Stimulated activated naive B cell treated with anti-CD40 and anti-IgM and Interleukin-4, amounts not matched to agents 10 μg/mL and 1 μg/mL and 100 μg/mL, for 72 hours (primary cell): ENCODE measurements around the gene DNAAF5.
"Not testable (repeated sequence)": the region's sequence is repeated elsewhere in the genome, so short reads cannot be mapped to it uniquely, and the experiment has no call there.

ENCODE experiments used
- ATAC-seq, 2 donors: fragments of 150-1000 bp; cut with Tn5 transposase; replicated peaks; 2 replicates each; pipeline ENCODE4 v1.10.0; 2021; ENCODE audit warnings: moderate library complexity in 1 of 2
- DNase-seq: peaks from one replicate; pipeline ENCODE4 v3.0.0; 2021
- H3K27ac Mint-ChIP-seq: one replicate; pipeline ENCODE4 v1.8.0; 2022; ENCODE audit warnings: mild to moderate bottlenecking, mixed read lengths
- H3K27me3 Mint-ChIP-seq, 2 donors: one replicate each; pipeline ENCODE4 v1.8.0; 2022; ENCODE audit warnings: mixed read lengths in 2 of 2
- H3K36me3 Mint-ChIP-seq, 2 donors: one replicate each; pipeline ENCODE4 v1.8.0; 2022; ENCODE audit warnings: mixed read lengths in 2 of 2, mild to moderate bottlenecking in 1 of 2
- H3K4me1 Mint-ChIP-seq, 2 donors: one replicate each; pipeline ENCODE4 v1.8.0; 2022; ENCODE audit warnings: mixed read lengths in 2 of 2, mild to moderate bottlenecking in 1 of 2
- H3K4me3 Mint-ChIP-seq, 2 donors: one replicate each; pipeline ENCODE4 v1.8.0; 2022; ENCODE audit warnings: mild to moderate bottlenecking in 2 of 2, mixed read lengths in 2 of 2, moderate library complexity in 1 of 2
- H3K9me3 Mint-ChIP-seq, 2 donors: one replicate each; pipeline ENCODE4 v1.8.0; 2022; ENCODE audit warnings: mixed read lengths in 2 of 2, mild to moderate bottlenecking in 1 of 2

DNAAF5 gene

DNA sequence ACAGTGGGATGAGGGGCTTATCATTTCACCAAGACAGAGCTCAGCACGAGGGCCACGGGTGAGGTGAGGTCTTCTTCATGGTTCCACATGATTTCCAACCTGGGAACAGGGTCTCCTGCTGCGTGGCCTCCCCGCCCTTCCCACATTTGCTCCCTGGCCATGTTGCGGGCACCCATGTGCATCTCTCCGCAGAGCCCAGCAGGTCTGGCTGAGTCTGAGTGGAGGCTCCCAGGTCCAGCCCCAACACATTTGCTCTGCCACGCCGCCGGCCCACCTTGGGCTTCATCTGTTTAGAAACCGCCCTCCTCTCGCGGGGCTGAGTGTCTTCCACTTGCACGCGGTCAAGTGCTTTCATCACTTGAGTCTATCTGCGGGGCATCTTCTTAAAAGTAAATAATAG, 15.4 kb downstream of the DNAAF5 start:
- no peak overlapping the region for H3K27ac Mint-ChIP-seq
- no peak for DNase-seq
- H3K36me3 Mint-ChIP-seq, result peaks cover 43 to 49% of the 10 kb centered on the region in 2 donors
- H3K9me3 Mint-ChIP-seq, result no peaks in the 10 kb centered on the region
- ATAC-seq, result no peak
- H3K4me1 Mint-ChIP-seq, result peaks cover 0 to 8% of the 10 kb centered on the region in 2 donors
- H3K4me3 Mint-ChIP-seq, result no peak overlapping the region
- H3K27me3 Mint-ChIP-seq, result no peaks in the 10 kb centered on the region

GRCh38 chr7:742791-743190, 16.3 kb downstream of the DNAAF5 start:
- Mint-ChIP-seq H3K4me3 (no peak overlapping the region), H3K4me1 (peaks cover 0 to 2% of the 10 kb centered on the region in 2 donors), H3K36me3 (peaks cover 37 to 48% of the 10 kb centered on the region in 2 donors), H3K27ac (no peak overlapping the region), H3K9me3 (no peaks in the 10 kb centered on the region), H3K27me3 (no peaks in the 10 kb centered on the region)
- ATAC-seq (no peak), DNase-seq (no peak)

DNA sequence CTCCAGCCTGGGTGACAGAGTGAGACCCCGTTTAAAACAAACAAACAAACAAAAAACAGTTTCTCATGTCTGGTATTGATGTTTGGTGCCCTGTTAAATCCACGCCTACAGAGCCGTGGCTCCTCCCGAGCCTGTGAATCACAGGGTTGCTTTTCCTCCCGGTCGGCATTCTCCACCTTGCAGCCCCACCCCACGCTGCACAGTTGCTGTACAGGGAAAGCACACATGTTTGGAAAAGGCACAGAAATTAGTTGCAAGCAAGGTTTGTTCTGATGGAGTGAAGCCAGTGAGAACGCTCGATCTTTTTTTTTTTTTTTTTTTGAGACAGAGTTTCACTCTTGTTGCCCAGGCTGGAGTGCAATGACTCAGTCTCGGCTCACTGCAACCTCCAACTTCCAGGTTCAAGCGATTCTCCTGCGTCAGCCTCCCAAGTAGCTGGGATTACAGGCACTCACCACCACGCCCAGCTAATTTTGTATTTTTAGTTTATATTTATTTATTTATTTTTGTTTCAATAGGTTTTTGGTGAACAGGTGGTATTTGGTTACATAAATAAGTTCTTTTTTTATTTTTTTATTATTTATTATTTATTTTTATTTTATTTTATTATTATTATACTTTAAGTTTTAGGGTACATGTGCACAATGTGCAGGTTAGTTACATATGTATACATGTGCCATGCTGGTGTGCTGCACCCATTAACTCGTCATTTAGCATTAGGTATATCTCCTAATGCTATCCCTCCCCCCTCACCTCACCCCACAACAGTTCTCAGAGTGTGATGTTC, 17.0 kb downstream of the DNAAF5 start:
- not testable (repeated sequence) for H3K4me3 Mint-ChIP-seq, H3K27ac Mint-ChIP-seq, H3K27me3 Mint-ChIP-seq, ATAC-seq, DNase-seq, H3K4me1 Mint-ChIP-seq, H3K9me3 Mint-ChIP-seq
- H3K36me3 Mint-ChIP-seq, result peaks cover 32 to 44% of the 10 kb centered on the region in 2 donors

- ATAC-seq, H3K27ac Mint-ChIP-seq, H3K9me3 Mint-ChIP-seq, H3K27me3 Mint-ChIP-seq, H3K4me1 Mint-ChIP-seq, H3K4me3 Mint-ChIP-seq, DNase-seq: not testable (repeated sequence)
- H3K36me3 Mint-ChIP-seq, result peaks cover 34 to 45% of the 10 kb centered on the region in 2 donors
Observed at GRCh38 chr7:744128-744520, 17.6 kb downstream of the DNAAF5 start.

DNA sequence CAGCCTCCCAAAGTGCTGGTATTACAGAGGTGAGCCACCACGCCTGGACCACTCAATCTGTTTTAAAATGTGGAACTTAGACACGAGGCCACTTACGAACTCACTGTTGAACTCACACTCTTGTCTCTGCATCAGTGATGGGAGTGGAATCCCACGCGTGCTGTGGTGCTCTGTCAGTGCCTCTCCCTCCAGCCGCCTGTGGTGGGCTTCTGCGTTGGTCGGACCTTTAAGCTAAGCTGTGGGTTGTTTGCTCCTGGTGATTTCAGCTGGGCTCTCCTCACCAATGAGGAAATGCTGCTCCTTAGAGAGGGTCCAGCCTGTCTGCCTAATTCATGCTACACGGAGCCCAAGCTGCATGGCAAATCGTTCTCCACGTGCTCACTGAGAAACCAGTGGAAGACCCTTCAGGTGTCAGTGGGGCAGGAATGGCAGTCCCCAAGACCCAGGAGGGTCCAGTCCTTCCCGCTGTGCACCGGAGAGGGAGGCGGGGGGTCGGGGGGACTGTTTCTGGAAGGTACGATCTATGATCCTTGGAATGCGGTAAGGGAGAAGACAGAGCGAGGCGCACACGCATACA, 18.4 kb downstream of the DNAAF5 start:
- H3K27ac Mint-ChIP-seq, result no peak overlapping the region
- no peak for DNase-seq
- H3K36me3 Mint-ChIP-seq, result peaks cover 32 to 41% of the 10 kb centered on the region in 2 donors
- no peak for ATAC-seq
- no peaks in the 10 kb centered on the region for H3K27me3 Mint-ChIP-seq
- H3K9me3 Mint-ChIP-seq, result no peaks in the 10 kb centered on the region
- H3K4me1 Mint-ChIP-seq, result peaks cover 0 to 2% of the 10 kb centered on the region in 2 donors
- H3K4me3 Mint-ChIP-seq, result no peak overlapping the region

GRCh38 chr7:745431-746154, 19.1 kb downstream of the DNAAF5 start:
- Mint-ChIP-seq H3K36me3 (peaks cover 32 to 39% of the 10 kb centered on the region in 2 donors), H3K4me1 (peaks cover 0 to 2% of the 10 kb centered on the region in 2 donors), H3K27ac (no peak overlapping the region)

DNA sequence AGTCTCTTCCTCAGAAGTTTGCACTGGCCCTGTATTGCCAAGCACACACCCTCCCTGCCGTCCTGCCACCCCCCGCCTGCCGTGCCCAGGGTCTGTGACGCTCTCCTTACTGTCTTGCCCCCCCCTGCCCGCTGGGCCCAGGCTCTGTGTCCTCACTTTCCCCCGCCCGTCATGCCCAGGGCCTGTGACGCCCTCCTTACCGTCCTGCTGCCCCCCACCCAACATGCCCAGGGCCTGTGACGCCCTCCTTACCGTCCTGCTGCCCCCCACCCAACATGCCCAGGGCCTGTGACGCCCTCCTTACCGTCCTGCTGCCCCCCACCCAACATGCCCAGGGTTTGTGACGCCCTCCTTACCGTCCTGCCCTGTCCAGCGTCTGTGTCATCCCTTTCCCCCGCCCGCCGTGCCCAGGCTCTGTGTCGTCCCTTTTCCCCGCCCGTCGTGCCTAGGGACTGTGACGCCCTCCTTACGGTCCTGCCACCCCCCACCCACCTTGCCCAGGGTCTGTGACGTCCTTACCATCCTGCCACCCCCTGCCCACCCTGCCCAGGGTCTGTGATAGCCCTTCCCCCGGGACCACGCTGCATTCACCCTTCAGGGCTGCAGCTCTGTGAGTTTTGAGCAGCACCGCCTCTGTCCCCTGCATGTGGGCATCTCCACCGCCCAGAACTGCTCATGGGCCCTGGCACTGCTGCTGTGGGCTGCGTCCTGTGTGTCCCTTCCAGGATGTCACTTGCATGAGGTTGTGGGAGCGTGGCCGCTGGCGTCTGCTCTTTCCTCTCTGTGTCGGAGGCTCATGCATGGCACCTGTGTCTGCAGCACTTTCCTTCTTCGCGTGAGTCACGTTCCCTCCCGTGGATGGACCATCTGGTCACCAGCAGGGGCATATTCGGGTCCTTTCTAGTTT, 19.9 kb downstream of the DNAAF5 start:
- no peak overlapping the region for H3K4me3 Mint-ChIP-seq
- no peak overlapping the region for H3K27ac Mint-ChIP-seq
- peaks cover 28 to 35% of the 10 kb centered on the region in 2 donors for H3K36me3 Mint-ChIP-seq
- H3K9me3 Mint-ChIP-seq, result no peaks in the 10 kb centered on the region
- ATAC-seq (no peak), DNase-seq (no peak)
- H3K4me1 Mint-ChIP-seq, result peaks cover 0 to 2% of the 10 kb centered on the region in 2 donors
- H3K27me3 Mint-ChIP-seq, result no peaks in the 10 kb centered on the region

More at GRCh38 chr7:745431-746154, 19.1 kb downstream of the DNAAF5 start:
- no peak for ATAC-seq
- Mint-ChIP-seq H3K4me3 (no peak overlapping the region), H3K9me3 (no peaks in the 10 kb centered on the region), H3K27me3 (no peaks in the 10 kb centered on the region)
- DNase-seq, result no peak

- Mint-ChIP-seq H3K36me3 (peaks cover 30 to 34% of the 10 kb centered on the region in 2 donors), H3K27ac (no peak overlapping the region), H3K9me3 (no peaks in the 10 kb centered on the region), H3K4me3 (no peak overlapping the region), H3K4me1 (peaks cover 0 to 2% of the 10 kb centered on the region in 2 donors), H3K27me3 (no peaks in the 10 kb centered on the region)
- no peak for DNase-seq
- no peak for ATAC-seq
Observed at GRCh38 chr7:747186-747585, 20.7 kb downstream of the DNAAF5 start.

DNA sequence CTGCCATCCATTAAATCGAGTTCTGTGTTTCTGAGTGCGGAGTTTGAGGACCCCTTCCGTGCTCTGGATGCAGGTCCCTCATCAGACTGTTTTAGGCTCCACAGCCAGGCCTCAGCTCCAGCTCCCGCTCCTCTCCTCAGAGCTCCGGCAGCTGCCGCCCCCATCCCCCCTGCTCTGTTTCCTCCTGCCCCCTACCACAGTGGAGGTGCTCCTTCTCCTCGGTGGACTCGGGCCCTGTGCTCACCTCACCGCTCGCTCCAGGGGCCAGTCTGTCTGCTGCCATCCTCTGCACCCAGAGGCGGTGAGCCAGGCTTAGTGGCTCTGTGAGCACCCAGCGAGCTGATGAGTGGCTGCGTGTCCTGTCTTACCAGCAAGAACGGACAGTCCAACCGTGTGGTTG, 21.9 kb downstream of the DNAAF5 start:
- no peak overlapping the region for H3K4me3 Mint-ChIP-seq
- DNase-seq (no peak), ATAC-seq (no peak)
- peaks cover 32 to 37% of the 10 kb centered on the region in 2 donors for H3K36me3 Mint-ChIP-seq
- peaks cover 0 to 2% of the 10 kb centered on the region in 2 donors for H3K4me1 Mint-ChIP-seq
- H3K27me3 Mint-ChIP-seq, result no peaks in the 10 kb centered on the region
- no peaks in the 10 kb centered on the region for H3K9me3 Mint-ChIP-seq
- H3K27ac Mint-ChIP-seq, result no peak overlapping the region

DNA sequence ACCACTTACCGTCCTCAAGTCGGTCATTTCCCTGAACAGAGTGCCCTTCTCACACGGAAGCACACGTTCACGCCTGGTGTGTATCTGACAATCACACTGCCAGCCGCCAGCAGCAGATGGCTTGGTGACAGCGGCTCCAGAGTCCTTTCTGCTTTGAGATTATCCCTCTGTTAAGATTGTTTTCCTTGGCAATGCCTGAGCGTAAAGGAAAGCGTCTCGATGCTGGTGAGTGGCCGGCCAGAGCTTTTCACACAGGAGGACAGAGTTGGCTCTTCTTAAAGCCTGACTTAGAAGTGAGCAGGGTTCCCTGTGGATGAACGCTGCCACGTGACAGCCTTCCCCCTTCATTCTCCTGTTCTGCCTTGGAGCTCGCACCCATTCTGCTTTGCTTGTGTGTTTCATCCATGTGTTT, 22.6 kb downstream of the DNAAF5 start:
- no peak overlapping the region for H3K4me3 Mint-ChIP-seq
- no peaks in the 10 kb centered on the region for H3K9me3 Mint-ChIP-seq
- H3K27me3 Mint-ChIP-seq, result no peaks in the 10 kb centered on the region
- ATAC-seq (no peak), DNase-seq (no peak)
- H3K36me3 Mint-ChIP-seq, result peaks cover 38 to 43% of the 10 kb centered on the region in 2 donors
- peaks cover 0 to 2% of the 10 kb centered on the region in 2 donors for H3K4me1 Mint-ChIP-seq
- no peak overlapping the region for H3K27ac Mint-ChIP-seq

GRCh38 chr7:750111-750905, 23.8 kb downstream of the DNAAF5 start:
- DNase-seq (no peak), ATAC-seq (no peak)
- Mint-ChIP-seq H3K9me3 (no peaks in the 10 kb centered on the region), H3K4me1 (peaks cover 0 to 2% of the 10 kb centered on the region in 2 donors), H3K4me3 (no peak overlapping the region), H3K36me3 (peaks cover 39 to 48% of the 10 kb centered on the region in 2 donors), H3K27ac (no peak overlapping the region), H3K27me3 (no peaks in the 10 kb centered on the region)

DNA sequence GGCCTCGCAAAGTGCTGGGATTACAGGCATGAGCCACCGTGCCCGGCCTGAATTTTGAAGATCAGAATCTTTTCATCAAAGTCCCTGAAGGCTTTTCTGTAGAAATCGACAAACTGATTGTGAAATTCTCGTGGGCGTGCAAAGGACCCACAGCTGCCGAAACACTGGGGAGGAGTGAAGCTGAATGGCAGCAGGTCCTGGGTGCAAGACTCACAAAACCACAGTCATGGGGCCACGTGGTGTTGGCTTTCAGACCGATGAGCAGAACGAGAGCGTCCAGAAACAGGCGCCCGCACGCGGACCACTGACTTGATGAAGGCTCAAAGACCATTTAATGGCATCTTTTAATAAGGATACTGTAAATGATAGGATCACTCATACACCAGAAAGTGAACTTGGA, 25.3 kb downstream of the DNAAF5 start:
- H3K9me3 Mint-ChIP-seq, result no peaks in the 10 kb centered on the region
- H3K27ac Mint-ChIP-seq, result no peak overlapping the region
- peaks cover 0 to 2% of the 10 kb centered on the region in 2 donors for H3K4me1 Mint-ChIP-seq
- H3K4me3 Mint-ChIP-seq, result no peak overlapping the region
- no peaks in the 10 kb centered on the region for H3K27me3 Mint-ChIP-seq
- DNase-seq (no peak), ATAC-seq (no peak)
- H3K36me3 Mint-ChIP-seq, result peaks cover 42 to 52% of the 10 kb centered on the region in 2 donors

DNA sequence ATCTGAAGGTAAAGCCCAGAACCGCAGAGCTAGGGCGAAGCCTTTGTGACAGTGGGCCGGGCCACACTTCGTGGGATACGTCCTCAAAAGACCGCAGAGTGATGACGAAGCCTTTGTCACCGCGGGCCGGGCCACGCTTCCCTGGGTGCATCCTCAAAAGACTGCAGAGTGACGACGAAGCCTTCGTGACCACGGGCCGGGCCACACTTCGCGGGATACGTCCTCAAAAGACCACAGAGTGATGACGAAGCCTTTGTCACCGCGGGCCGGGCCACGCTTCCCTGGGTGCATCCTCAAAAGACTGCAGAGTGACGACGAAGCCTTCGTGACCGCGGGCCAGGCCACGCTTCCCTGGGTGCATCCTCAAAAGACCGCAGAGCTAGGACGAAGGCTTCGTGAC, 25.8 kb downstream of the DNAAF5 start:
- not testable (repeated sequence) for DNase-seq, ATAC-seq, H3K27me3 Mint-ChIP-seq, H3K9me3 Mint-ChIP-seq, H3K4me3 Mint-ChIP-seq, H3K4me1 Mint-ChIP-seq
- peak overlapping the region; percentile 6 for H3K27ac Mint-ChIP-seq
- peaks cover 42 to 48% of the 10 kb centered on the region in 2 donors for H3K36me3 Mint-ChIP-seq
